ENCODE data around the gene BCO2.

- TF ChIP-seq POLR2AphosphoS5 (IDR thresholded peaks at IDR 0.05) = no peak
- no peak for TF ChIP-seq CTCF (IDR thresholded peaks at IDR 0.05)
Observed at GRCh38 chr11:112166562-112166961, 8.8 kb upstream of the BCO2 start.

Data from prostate gland (tissue), 2 donors.